GM12878 (cell line): Measurements from ENCODE around the gene RESP18. TPM values are rescaled to one million over a fixed set of nuclear protein-coding genes. Genes with fewer than 3 reads are reported as not detected.

Experiments
- CBX3 ChIP-seq: fragments of 200-600 bp; sonication (generic); IDR thresholded peaks from 2 replicates; pipeline ENCODE4 v1.6.1; 2016; ENCODE audit warnings: low read depth, borderline replicate concordance
- EGR1 ChIP-seq, 2 experiments: IDR thresholded peaks; 1 replicate in 1 of 2; 2 replicates in 1 of 2; pipeline ENCODE4 v1.6.1; 2011 to 2012; ENCODE audit warnings: low read depth in 2 of 2, low read length in 2 of 2, borderline replicate concordance in 1 of 2, mild to moderate bottlenecking in 1 of 2, moderate library complexity in 1 of 2
- EP300 ChIP-seq, 2 experiments: fragments of 150-350 bp in 1 of 2; IDR thresholded peaks; 2 replicates each; pipeline ENCODE4 v1.6.1; 2011 to 2012; ENCODE audit warnings: low read depth in 2 of 2, low read length in 2 of 2, borderline replicate concordance in 1 of 2, improper control_type of control experiment in 1 of 2, inconsistent platforms in 1 of 2; ENCODE audit not compliant: control insufficient read depth in 1 of 2
- HDAC6 ChIP-seq: fragments of 200-600 bp; sonication (generic); IDR thresholded peaks from one replicate; pipeline ENCODE4 v1.8.0; 2017; ENCODE audit warnings: antibody characterized with exemption; ENCODE audit not compliant: unreplicated experiment
- IKZF2 ChIP-seq, 2 experiments: fragments of 450-650 bp; IDR thresholded peaks; 2 replicates each; pipeline ENCODE4 v1.6.1; 2017; ENCODE audit warnings: mild to moderate bottlenecking in 2 of 2, moderate library complexity in 2 of 2
- LARP7 ChIP-seq: fragments of 450-650 bp; IDR thresholded peaks from 2 replicates; pipeline ENCODE4 v1.6.1; 2017; ENCODE audit warnings: mild to moderate bottlenecking
- SMAD1 ChIP-seq: fragments of 450-650 bp; IDR thresholded peaks from 2 replicates; pipeline ENCODE4 v1.6.1; 2018; ENCODE audit warnings: mild to moderate bottlenecking, low read depth; ENCODE audit not compliant: partially characterized antibody
- WRNIP1 ChIP-seq: IDR thresholded peaks from 2 replicates; pipeline ENCODE4 v1.6.1; 2011; ENCODE audit warnings: low read depth, low read length, improper control_type of control experiment, borderline replicate concordance
- polyA plus RNA-seq, 11 experiments: library from polyadenylated mRNA; depleted of rRNA in 4 of 11; unstranded in 6 of 11; stranded (reverse) in 5 of 11; fragments of >200 nt; fragmentation: Nextera tagmentation in 4 of 11; fragmentation: Illumina TruSeq in 1 of 11; extraction: Ambion mirVana in 4 of 11; extraction: Trizol in 1 of 11; gene quantifications; 1 replicate in 1 of 11; 2 replicates in 10 of 11; pipeline versions ENCODE4 v1.2.1 to v1.2.3, GENCODE V29; 2011 to 2016; ENCODE audit warnings: inconsistent platforms in 2 of 11, missing spikeins in 2 of 11, low read depth in 1 of 11
- total RNA-seq, 4 experiments: library from RNA; depleted of rRNA in 3 of 4; stranded (reverse); fragments of >200 nt in 3 of 4; fragmentation: Illumina TruSeq in 1 of 4; extraction: Trizol in 1 of 4; gene quantifications; 2 replicates each; pipeline versions ENCODE4 v1.2.1 to v1.2.3, GENCODE V29; 2013 to 2021
- TF ChIP-seq, protein P1 (sequence below): fragments of 450-650 bp; IDR thresholded peaks from 2 replicates; pipeline ENCODE4 v1.6.1; 2016; ENCODE audit warnings: mild to moderate bottlenecking
- TF ChIP-seq, protein P2 (sequence below): IDR thresholded peaks from 2 replicates; pipeline ENCODE4 v1.6.1; 2011; ENCODE audit warnings: low read depth, low read length, improper control_type of control experiment, borderline replicate concordance
- TF ChIP-seq, protein P3 (sequence below): fragments of 450-650 bp; IDR thresholded peaks from 2 replicates; pipeline ENCODE4 v1.6.1; 2016; ENCODE audit warnings: mild to moderate bottlenecking
- TF ChIP-seq, protein P4 (sequence below): IDR thresholded peaks from 2 replicates; pipeline ENCODE4 v1.6.1; 2011; ENCODE audit warnings: mild to moderate bottlenecking, low read depth, low read length, moderate library complexity; ENCODE audit not compliant: insufficient replicate concordance

The RESP18 gene
- total and polyA plus RNA-seq, 10 of the 15 experiments (the other 5 are each of a cell fraction or from before 2014, with no cell fraction given), result not detected

DNA sequence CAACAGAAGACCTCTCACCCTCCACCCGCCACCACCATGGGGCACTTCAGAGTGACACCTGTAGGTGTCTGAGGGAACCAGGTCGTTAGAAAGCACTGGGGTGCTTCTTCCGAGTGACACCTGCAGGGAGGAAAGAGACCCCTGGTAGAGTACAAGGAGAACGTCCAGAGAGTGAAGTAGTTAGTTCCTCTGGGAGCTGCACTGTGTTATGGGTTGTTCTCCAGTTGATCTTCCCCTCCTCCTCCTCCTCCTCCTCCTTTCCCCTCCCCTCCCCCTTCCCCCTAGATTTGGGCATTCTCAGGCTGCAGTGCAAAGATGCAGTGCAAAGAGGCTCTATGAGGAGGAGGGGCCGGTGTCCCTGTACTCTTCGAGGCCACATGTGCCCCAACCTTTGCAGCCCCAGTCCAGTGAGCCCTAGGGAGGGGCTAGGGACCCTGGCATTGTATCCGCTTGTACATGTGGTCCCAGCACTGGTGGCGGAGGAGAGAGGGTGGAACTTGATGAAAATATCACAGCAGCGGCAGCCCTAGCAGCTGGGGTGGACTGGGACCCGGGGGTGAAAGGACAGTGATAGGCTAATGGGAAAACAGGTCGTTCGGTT is 52.5 kb downstream of the RESP18 start (continued):
- TF ChIP-seq, protein P1, sequence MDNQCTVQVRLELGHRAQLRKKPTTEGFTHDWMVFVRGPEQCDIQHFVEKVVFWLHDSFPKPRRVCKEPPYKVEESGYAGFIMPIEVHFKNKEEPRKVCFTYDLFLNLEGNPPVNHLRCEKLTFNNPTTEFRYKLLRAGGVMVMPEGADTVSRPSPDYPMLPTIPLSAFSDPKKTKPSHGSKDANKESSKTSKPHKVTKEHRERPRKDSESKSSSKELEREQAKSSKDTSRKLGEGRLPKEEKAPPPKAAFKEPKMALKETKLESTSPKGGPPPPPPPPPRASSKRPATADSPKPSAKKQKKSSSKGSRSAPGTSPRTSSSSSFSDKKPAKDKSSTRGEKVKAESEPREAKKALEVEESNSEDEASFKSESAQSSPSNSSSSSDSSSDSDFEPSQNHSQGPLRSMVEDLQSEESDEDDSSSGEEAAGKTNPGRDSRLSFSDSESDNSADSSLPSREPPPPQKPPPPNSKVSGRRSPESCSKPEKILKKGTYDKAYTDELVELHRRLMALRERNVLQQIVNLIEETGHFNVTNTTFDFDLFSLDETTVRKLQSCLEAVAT, result peak; percentile 56
- TF ChIP-seq SMAD1 (peak; percentile 37), WRNIP1 (0 out of 2 replicates have a peak, but pooled peaks have one; percentile 52), EP300 (IDR thresholded peaks at IDR 0.05; ENCODE audit: borderline replicate concordance in 1 of 2, control insufficient read depth in 1 of 2, low read depth in 2 of 2, low read length in 2 of 2) (peak in 1 of 2 experiments; percentile 24; a peak in 1 of 4 replicates), LARP7 (no peak), CBX3 (no peak), HDAC6 (no peak), EGR1 (IDR thresholded peaks at IDR 0.05; ENCODE audit: borderline replicate concordance in 1 of 2, low read depth in 2 of 2, low read length in 2 of 2) (no peak), IKZF2 (IDR thresholded peaks at IDR 0.05) (no peak)
- TF ChIP-seq, protein P2, sequence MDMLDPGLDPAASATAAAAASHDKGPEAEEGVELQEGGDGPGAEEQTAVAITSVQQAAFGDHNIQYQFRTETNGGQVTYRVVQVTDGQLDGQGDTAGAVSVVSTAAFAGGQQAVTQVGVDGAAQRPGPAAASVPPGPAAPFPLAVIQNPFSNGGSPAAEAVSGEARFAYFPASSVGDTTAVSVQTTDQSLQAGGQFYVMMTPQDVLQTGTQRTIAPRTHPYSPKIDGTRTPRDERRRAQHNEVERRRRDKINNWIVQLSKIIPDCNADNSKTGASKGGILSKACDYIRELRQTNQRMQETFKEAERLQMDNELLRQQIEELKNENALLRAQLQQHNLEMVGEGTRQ, result no peak
- TF ChIP-seq, protein P3, sequence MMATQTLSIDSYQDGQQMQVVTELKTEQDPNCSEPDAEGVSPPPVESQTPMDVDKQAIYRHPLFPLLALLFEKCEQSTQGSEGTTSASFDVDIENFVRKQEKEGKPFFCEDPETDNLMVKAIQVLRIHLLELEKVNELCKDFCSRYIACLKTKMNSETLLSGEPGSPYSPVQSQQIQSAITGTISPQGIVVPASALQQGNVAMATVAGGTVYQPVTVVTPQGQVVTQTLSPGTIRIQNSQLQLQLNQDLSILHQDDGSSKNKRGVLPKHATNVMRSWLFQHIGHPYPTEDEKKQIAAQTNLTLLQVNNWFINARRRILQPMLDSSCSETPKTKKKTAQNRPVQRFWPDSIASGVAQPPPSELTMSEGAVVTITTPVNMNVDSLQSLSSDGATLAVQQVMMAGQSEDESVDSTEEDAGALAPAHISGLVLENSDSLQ, result peak; percentile 89
- TF ChIP-seq, protein P4, sequence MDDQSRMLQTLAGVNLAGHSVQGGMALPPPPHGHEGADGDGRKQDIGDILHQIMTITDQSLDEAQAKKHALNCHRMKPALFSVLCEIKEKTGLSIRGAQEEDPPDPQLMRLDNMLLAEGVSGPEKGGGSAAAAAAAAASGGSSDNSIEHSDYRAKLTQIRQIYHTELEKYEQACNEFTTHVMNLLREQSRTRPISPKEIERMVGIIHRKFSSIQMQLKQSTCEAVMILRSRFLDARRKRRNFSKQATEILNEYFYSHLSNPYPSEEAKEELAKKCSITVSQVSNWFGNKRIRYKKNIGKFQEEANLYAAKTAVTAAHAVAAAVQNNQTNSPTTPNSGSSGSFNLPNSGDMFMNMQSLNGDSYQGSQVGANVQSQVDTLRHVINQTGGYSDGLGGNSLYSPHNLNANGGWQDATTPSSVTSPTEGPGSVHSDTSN, result peak; percentile 44
